Heart right ventricle (tissue), 16 donors: Measurements from ENCODE around the gene HNRNPAB. TPM values are rescaled to one million over a fixed set of nuclear protein-coding genes. Genes with fewer than 3 reads are reported as not detected.

Experiments used
- ATAC-seq, 8 donors: fragments of 200-7000 bp; cut with Tn5 transposase; one replicate each; pipeline ENCODE4 v1.9.1; 2020; ENCODE audit warnings: mild to moderate bottlenecking in 8 of 8, moderate library complexity in 8 of 8, moderate number of reproducible peaks in 1 of 8
- DNase-seq, 2 donors: peaks; one replicate each; pipeline ENCODE4 v3.0.0-alpha.2; 2020
- H3K27ac ChIP-seq, 10 donors: fragments of 200-600 bp; sonication (generic) in 2 of 10; one replicate each; pipeline versions ENCODE4 v1.5.0 to v1.8.0; 2020 to 2022; ENCODE audit warnings: mild to moderate bottlenecking in 3 of 10
- H3K27me3 ChIP-seq, 7 donors: fragments of 200-600 bp; one replicate each; pipeline ENCODE4 v1.8.0; 2021 to 2022; ENCODE audit warnings: mild to moderate bottlenecking in 2 of 7
- H3K36me3 ChIP-seq, 9 donors: fragments of 200-600 bp; sonication (generic) in 1 of 9; one replicate each; pipeline versions ENCODE4 v1.5.0 to v1.8.0; 2020 to 2022; ENCODE audit warnings: mild to moderate bottlenecking in 2 of 9
- H3K4me1 ChIP-seq, 9 donors: fragments of 200-600 bp; sonication (generic) in 1 of 9; one replicate each; pipeline versions ENCODE4 v1.5.0 to v1.8.0; 2020 to 2022; ENCODE audit warnings: mild to moderate bottlenecking in 4 of 9
- H3K4me3 ChIP-seq, 10 donors: fragments of 200-600 bp; sonication (generic) in 2 of 10; one replicate each; pipeline versions ENCODE4 v1.5.0 to v1.8.0; 2020 to 2022; ENCODE audit warnings: mild to moderate bottlenecking in 7 of 10, moderate library complexity in 2 of 10
- H3K9me3 ChIP-seq, 11 donors: fragments of 200-600 bp in 10 of 11; sonication (generic) in 2 of 11; one replicate each; pipeline versions ENCODE4 v1.5.0 to v1.8.0; 2013 to 2022; ENCODE audit warnings: mild to moderate bottlenecking in 2 of 11, control low read depth in 1 of 11, moderate library complexity in 1 of 11
- CTCF ChIP-seq, 9 donors: fragments of 200-600 bp; sonication (generic) in 2 of 9; IDR thresholded peaks; one replicate each; pipeline versions ENCODE4 v1.5.0 to v1.8.0; 2021 to 2022; ENCODE audit warnings: antibody characterized with exemption in 9 of 9, mild to moderate bottlenecking in 5 of 9, moderate library complexity in 1 of 9
- WGBS, 2 donors: extraction: QIAGEN DNeasy Blood & Tissue Kit; methylation state at CpG; one replicate each; pipeline ENCODE4 v1.1.7; 2013; ENCODE audit warnings: inconsistent platforms in 1 of 2; 5-methylcytosine and 5-hydroxymethylcytosine counted together
- intact Hi-C, 10 donors: fragments of 100-400 bp; cut with DNase I; formaldehyde crosslinking; loops; one replicate each; pipeline versions ENCODE4 v1.11.1 to v1.14.2; 2022
- polyA plus RNA-seq, 2 donors: library from polyadenylated mRNA; stranded (reverse); fragments of 200-250 nt; gene quantifications; one replicate each; pipeline ENCODE4 v1.2.3, GENCODE V29; 2013
- total RNA-seq, 10 donors: library from RNA; stranded (reverse); fragmentation: NEBNext Ultra II Directional in 3 of 10; extraction: Animal tissue kit (Norgen Biotek cat#: 25700) in 3 of 10; gene quantifications; one replicate each; pipeline versions ENCODE4 v1.2.1 to v1.2.4, GENCODE V29; 2021 to 2023
- donor health status: Arrhythmogenic right ventricular cardiomyopathy.
- donor health status: ischemic (EF 13 %, LVEDD 7.1; RV severe dilation, severe dysfunction).
- donor health status: healthy with polysubstance abuse.
- donor health status: DM: no; HTN: yes; CAD: no.
- donor health status: DM: no; HTN: no; CAD: no.
- donor health status: ischemic (EF 25% LVEDD 6.9; RV normal size, moderate dysfunction).
- donor health status: ischemic (EF 25% LVEDD 5.7; RV mildly dilated, moderate dysfunction).
- donor health status: healthy.
- donor health status: DM: yes; HTN: yes; CAD: no.
- donor health status: Ischemic cardiomyopathy.
- donor health status: ischemic (EF 35%, LVEDD 5.7; RV mildly dilated, moderate dysfunction).
- donor health status: nonischemic (EF 11% LVEDD 7.7; RV severe dilation, severe dysfunction).
- donor health status: DM: yes; HTN: yes; CAD: no.
- donor health status: PGD.
- donor health status: ischemic (EF 29% LVEDD 5.4; RV normal size, mild dysfunction).
- donor health status: nonischemic (EF 23%, LVEDD 6.1; RV moderate dilation, normal function).

Gene HNRNPAB
- total and polyA plus RNA-seq, 12 donors = 70.8 to 140 (median 81.9) TPM

- Histone ChIP-seq H3K27ac (no peak overlapping the region), H3K4me3 (no peak overlapping the region), H3K36me3 (no peaks in the 10 kb centered on the region), H3K4me1 (peaks cover 0 to 9% (median 3%) of the 10 kb centered on the region in 9 donors), H3K9me3 (no peaks in the 10 kb centered on the region), H3K27me3 (peaks cover 0 to 5% (median 0%) of the 10 kb centered on the region in 7 donors)
- ATAC-seq = no peak
- intact Hi-C loops = no loop called here
- no peak for TF ChIP-seq CTCF (IDR thresholded peaks at IDR 0.05)
- no peak for DNase-seq
- 82% methylated on average over 12 of the region's 12 CpGs for WGBS, 2 donors
Observed at GRCh38 chr5:178199581-178200434, 4.5 kb upstream of the HNRNPAB start.

GRCh38 chr5:178201221-178201926 lies 3.0 kb upstream of the HNRNPAB start:
- Histone ChIP-seq H3K9me3 (no peaks in the 10 kb centered on the region), H3K27ac (no peak overlapping the region), H3K4me3 (no peak overlapping the region), H3K4me1 (peaks cover 3 to 19% (median 13%) of the 10 kb centered on the region in 9 donors), H3K36me3 (peaks cover 0 to 9% (median 0%) of the 10 kb centered on the region in 9 donors), H3K27me3 (no peaks in the 10 kb centered on the region)
- no peak for TF ChIP-seq CTCF (IDR thresholded peaks at IDR 0.05)
- DNase-seq (no peak), ATAC-seq (no peak)
- intact Hi-C loops = no loop called here
- 90% methylated on average over 14 of the region's 14 CpGs for WGBS, 2 donors

DNA sequence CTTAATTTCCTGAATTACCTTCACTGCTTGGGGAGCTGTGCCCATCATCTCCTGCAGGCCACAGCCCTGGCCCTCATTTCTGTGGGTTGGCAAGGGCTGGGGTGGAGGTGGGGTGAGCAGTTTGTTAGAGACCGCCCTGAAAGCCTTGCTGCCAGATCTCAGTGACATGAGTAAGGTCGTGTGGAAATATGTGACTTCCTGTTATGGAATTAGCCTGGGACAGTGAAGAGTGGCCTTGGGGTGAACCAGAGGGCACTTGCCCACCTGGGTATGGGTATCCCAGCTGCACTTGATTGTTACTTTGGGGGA lies 2.5 kb upstream of the HNRNPAB start:
- ATAC-seq (no peak), DNase-seq (no peak)
- WGBS, 2 donors = 34 to 40% methylated on average over 2 of the region's 2 CpGs
- Histone ChIP-seq H3K9me3 (no peaks in the 10 kb centered on the region), H3K4me1 (peaks cover 8 to 25% (median 18%) of the 10 kb centered on the region in 9 donors), H3K36me3 (peaks cover 0 to 14% (median 2%) of the 10 kb centered on the region in 9 donors), H3K27ac (no peak overlapping the region), H3K4me3 (no peak overlapping the region), H3K27me3 (no peaks in the 10 kb centered on the region)
- intact Hi-C loops = no loop called here
- TF ChIP-seq CTCF (IDR thresholded peaks at IDR 0.05) = no peak

- Histone ChIP-seq H3K4me1 (peaks cover 11 to 31% (median 24%) of the 10 kb centered on the region in 9 donors), H3K36me3 (peaks cover 0 to 21% (median 8%) of the 10 kb centered on the region in 9 donors), H3K9me3 (no peaks in the 10 kb centered on the region), H3K4me3 (no peak overlapping the region), H3K27ac (no peak overlapping the region), H3K27me3 (no peaks in the 10 kb centered on the region)
- no peak for TF ChIP-seq CTCF (IDR thresholded peaks at IDR 0.05)
- WGBS, 2 donors = 96 to 98% methylated on average over 10 of the region's 10 CpGs
- intact Hi-C loops = no loop called here
- DNase-seq = no peak
- ATAC-seq = no peak
Observed at GRCh38 chr5:178202541-178202940, 1.8 kb upstream of the HNRNPAB start.
